ENCODE measurements around the gene TCEA3. TPM values are rescaled to one million over a fixed set of nuclear protein-coding genes. Genes with fewer than 3 reads are reported as not detected.

The TCEA3 gene
- total RNA-seq = 10 to 100 TPM in 2 of 8 experiments, 1 to 10 TPM in 6; 1.6 to 17.6 (median 2.9) TPM

DNA sequence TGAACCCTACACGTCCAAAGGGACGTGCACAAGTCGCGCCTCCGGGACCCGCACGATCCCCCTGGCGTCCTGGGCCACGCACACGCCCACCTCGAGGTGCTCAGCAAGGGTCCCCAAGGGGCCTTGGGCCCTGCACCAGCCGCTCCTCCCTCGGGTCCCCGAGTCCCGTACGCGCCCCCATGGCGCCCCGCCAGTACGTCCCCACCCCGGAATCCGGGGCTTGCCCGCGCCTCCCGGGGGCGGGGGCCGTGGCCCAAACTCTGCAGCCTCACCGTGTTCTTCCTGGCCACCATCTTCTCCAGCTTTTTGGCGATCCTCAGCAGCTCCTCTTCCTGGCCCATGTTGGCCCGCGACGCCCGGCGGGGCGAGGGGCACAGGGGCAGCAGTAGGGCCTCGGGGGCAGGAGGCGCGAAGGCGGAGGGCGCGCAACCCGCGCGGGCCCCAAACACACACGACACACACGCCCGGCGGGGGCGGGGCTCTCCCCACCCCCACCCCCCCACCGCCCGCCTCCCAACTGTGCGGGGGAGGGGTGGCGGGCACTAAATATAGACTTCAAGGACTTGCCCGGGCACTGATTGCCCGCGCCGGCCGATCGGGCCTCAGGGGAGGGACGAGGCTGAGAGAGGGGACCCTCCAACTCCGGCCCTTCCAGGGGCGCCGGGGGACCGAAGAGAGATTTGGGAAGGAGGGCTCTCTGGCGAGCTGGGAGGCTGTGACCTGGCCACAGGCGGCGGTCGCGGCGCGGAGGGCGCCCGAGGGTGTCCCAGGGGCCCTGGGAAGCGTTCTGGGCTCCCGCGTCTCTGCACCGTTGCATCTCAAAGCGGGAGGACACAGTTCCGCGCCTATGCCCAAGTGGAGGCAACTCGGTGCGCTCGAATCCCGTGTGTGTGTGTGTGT lies at the start of gene TCEA3:
Gene TCEA3, minus strand, starts transcription at position 456 of the 900 bp plus-strand sequence. Its CDS starts 115 bp downstream, at position 341.
- peak within 1 kb of the TSS in 3 of 5 donors; percentile 7 to 26 (median 16) for H3K4me3 ChIP-seq
- 3 to 25% methylated on average over 7 to 17 of the region's 84 CpGs; no CpG with 5 or more reads in 8 of the 10 experiments for WGBS, 10 experiments
- H3K27ac ChIP-seq = no peak within 1 kb of the TSS
- peaks cover 15 to 16% of the 10 kb centered on the region in 2 donors for H3K4me1 ChIP-seq (replicated peaks in 1 of 2)
- ATAC-seq (replicated peaks in 6 of 8) = peak in 5 of 8 experiments; percentile 7 to 66 (median 46)
- in situ Hi-C loops (cut with MboI; ENCODE audit: low pct_unique_long_range_greater_than_20kb in 2 of 9, low sequenced_read_pairs in 9 of 9, unreplicated experiment in 9 of 9) = no loop called here

DNA sequence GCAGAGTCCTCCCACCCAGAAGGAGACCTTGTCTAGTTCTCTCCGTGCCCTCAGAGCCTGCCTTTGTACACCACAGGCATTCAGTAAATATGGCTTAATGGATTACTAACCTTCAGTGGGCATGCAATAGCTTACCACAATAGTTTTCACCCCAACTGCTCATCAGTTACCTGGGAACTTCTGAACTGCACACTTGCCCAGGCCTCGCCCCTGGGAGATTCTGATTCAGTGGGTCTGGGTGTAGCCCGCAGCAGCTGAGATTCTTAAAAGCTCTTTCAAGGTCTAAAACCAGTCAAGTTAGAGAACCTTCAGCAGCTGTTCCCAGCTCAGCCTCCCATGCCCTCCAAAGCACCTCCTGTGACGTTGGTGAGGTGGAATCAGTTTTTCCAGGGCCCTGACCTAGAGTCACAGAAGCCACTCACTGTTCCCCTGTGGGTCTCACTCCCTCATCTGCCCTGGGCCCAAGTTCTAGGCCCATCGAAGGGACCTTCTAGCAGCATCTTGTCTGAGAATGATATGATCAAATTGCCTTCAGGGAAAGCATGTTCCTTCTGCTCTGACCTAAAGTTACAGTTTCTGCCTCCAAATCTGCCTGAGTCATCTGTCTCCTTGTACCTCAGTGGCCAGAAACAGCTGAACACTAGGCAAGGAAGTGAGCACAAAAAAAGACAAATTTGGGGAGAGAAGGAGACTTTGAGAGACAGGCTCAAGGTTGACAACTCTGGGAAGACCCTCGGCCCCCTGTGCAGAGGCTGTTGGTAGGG lies 48.7 kb upstream of the TCEA3 start:
- Histone ChIP-seq H3K4me3 (no peak overlapping the region), H3K27ac (no peak overlapping the region), H3K4me1 (replicated peaks in 1 of 2) (no peaks in the 10 kb centered on the region)
- in situ Hi-C loops (cut with MboI; ENCODE audit: low pct_unique_long_range_greater_than_20kb in 2 of 9, low sequenced_read_pairs in 9 of 9, unreplicated experiment in 9 of 9) = no loop called here
- ATAC-seq (replicated peaks in 6 of 8) = peak in 2 of 8 experiments; percentile 11 to 20
- WGBS, 10 experiments = 71 to 100% (median 88%) methylated on average over 1 to 5 of the region's 6 CpGs; no CpG with 5 or more reads in 3 of the 10 experiments

DNA sequence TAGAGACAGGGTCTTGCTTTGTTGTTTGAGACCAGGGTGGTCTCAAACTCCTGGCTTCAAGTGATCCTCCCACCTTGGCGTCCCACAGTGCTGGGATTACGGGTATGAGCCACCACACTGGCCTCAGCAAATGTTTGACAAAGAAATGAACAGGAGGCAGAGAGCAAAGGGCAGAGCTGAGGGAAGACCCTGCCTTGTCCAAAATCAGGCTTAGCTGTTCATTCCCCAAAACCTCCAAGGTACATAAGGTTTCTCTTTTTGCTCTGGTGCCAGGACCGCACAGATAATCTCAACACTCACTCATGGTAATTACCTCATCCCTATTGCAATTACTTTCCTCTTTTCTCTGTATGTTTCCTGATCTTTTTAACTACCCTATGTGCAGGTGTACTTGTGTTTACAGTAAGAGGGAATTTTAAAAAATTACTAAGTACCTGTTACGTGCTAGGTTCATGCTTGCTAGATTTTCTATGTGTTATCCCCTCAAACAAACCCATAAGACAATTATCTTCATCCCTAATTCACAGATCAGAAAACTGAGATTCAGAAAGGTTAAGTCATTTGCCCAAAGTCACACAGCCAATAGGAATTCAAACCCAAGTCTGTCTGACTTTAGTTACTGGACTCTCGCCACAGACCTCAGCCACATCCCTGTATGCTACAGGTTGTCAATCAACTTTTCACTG lies 47.9 kb upstream of the TCEA3 start:
- in situ Hi-C loops (cut with MboI; ENCODE audit: low pct_unique_long_range_greater_than_20kb in 2 of 9, low sequenced_read_pairs in 9 of 9, unreplicated experiment in 9 of 9) = no loop called here
- no peak overlapping the region for H3K27ac ChIP-seq
- ATAC-seq (replicated peaks in 6 of 8) = no peak
- WGBS, 10 experiments = 76 to 94% (median 89%) methylated on average over 3 to 5 of the region's 5 CpGs; no CpG with 5 or more reads in 2 of the 10 experiments
- no peak overlapping the region for H3K4me3 ChIP-seq
- no peaks in the 10 kb centered on the region for H3K4me1 ChIP-seq (replicated peaks in 1 of 2)

DNA sequence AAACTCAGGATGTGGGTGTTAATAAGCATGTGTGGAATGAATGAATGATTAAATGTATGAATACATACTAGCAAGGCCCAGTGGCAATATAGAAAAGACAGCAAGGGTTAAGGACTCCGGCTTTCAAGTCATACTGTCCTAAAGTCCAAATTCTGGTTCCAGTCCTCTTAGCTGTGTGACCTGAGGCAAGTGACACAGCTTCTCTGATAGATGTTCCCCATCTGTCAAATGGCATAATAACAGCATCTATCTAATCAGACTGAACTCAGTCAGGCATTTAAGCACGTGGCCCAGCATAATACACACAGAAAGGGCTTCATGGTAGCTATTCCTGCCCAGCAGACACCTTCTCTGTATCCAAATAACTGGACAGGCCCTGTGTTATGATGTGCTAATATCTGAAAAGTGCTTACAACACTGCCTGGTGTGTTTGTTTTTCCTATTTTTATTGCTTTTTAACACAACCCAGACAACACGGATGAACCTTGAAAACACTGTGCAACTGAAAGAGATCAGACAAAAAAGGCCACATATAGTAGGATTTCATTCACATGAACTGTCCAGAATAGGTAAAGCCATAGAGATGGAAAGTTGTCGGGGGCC lies 47.0 kb upstream of the TCEA3 start:
- ATAC-seq (replicated peaks in 6 of 8) = no peak
- 38 to 100% (median 85%) methylated on average over 1 to 4 of the region's 4 CpGs; no CpG with 5 or more reads in 1 of the 10 experiments for WGBS, 10 experiments
- Histone ChIP-seq H3K4me3 (no peak overlapping the region), H3K27ac (no peak overlapping the region), H3K4me1 (replicated peaks in 1 of 2) (peaks cover 0 to 2% of the 10 kb centered on the region in 2 donors)
- in situ Hi-C loops (cut with MboI; ENCODE audit: low pct_unique_long_range_greater_than_20kb in 2 of 9, low sequenced_read_pairs in 9 of 9, unreplicated experiment in 9 of 9) = no loop called here

DNA sequence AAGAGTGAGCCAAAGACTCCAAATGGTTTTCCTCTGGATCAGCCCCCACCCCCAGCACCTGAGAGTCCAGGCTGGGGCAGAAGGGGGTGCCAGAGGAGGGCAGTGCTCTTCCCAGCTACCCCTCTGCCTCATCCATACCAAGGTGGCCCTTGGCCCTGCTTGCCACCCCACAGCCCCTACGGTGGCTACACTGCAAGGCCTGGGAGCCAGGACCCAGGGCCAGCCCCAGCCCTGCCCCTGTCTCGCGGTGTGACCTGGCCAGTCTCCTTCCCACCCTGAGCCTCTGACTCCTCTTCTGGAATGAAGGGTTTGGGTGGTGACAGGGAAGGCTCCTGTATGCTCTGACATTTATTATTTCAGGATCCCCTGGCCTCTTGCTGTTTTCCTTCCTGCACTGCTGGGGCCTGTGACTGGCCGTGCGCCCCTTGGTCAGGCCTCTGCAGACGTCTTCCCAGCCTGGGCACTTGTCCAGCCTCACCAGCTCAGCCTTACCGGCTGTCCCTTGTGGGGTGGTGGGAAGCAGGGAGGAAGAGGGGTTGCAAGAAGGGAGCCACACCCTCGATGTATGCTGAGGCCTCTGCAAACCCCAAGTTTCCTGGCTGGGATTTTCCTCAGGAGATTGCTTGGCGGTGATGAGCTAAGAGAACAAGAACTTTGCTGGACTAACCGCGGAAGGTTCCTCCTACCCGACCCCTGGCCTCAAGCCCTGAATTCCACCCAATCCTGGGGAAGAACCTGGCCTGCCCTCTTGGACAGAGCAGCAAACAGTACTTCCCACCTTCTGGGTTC lies 45.9 kb upstream of the TCEA3 start:
- Histone ChIP-seq H3K4me3 (no peak overlapping the region), H3K4me1 (replicated peaks in 1 of 2) (peaks cover 0 to 6% of the 10 kb centered on the region in 2 donors), H3K27ac (no peak overlapping the region)
- in situ Hi-C loops (cut with MboI; ENCODE audit: low pct_unique_long_range_greater_than_20kb in 2 of 9, low sequenced_read_pairs in 9 of 9, unreplicated experiment in 9 of 9) = no loop called here
- WGBS, 10 experiments = 53 to 100% (median 88%) methylated on average over 3 to 11 of the region's 12 CpGs; no CpG with 5 or more reads in 5 of the 10 experiments
- ATAC-seq (replicated peaks in 6 of 8) = peak in 5 of 8 experiments; percentile 18 to 29 (median 24)

DNA sequence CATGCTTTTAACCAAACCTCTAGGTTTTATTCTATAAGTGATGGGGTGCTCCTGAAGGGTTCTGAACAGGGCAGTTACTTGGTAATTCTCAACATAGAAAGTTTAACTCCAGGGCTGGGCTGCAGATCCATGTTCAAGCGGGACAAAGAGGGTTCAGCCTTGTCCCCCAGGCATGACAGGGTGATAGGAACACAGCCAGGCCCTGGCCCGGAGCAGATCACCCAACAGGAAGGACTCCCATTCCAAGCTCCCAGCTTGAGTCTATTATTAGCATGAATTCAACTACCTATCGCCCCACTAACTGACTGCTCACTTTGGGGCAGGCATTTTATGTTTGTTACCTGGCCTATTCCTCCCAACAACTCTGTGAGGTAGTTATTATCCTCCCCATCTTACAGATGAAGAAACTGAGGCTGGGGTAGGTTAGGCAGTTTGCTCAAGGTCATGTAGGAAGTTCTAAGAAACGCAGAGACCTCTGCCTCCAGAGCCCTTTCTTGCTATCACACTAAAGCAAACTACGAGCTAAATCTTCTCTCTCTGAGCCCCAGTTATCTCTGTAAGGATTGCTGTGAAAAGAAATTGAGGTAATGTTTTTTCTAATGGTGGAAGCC lies 44.9 kb upstream of the TCEA3 start:
- no peak for ATAC-seq (replicated peaks in 6 of 8)
- in situ Hi-C loops (cut with MboI; ENCODE audit: low pct_unique_long_range_greater_than_20kb in 2 of 9, low sequenced_read_pairs in 9 of 9, unreplicated experiment in 9 of 9) = no loop called here
- Histone ChIP-seq H3K4me1 (replicated peaks in 1 of 2) (peaks cover 0 to 6% of the 10 kb centered on the region in 2 donors), H3K27ac (no peak overlapping the region), H3K4me3 (no peak overlapping the region)
- 33 to 89% (median 59%) methylated on average over 1 to 5 of the region's 5 CpGs; no CpG with 5 or more reads in 2 of the 10 experiments for WGBS, 10 experiments

DNA sequence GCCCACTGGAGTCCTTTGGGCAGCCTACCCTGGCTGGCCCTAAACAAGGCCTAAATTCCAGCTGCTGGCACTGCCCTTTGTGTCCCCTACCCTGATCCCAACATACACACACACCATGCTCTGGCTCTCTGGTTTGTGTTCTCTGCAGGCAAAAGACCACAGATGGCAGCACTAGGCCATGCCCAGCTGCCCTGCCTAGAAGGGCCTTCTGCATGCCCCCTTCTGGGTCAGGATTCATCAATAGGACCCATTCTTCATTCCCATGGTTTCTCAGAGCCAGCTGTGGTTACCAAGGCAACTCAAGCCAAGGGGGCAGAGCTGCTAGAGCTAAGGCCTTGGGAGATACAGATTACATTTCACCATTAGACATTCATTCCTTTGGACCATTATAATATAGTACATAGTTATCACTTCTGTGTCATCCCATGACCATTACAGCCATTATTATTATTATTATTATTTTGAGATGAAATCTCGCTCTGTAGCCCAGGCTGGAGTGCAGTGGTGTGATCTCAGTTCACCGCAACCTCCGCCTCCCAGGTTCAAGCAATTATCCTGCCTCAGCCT lies 42.0 kb upstream of the TCEA3 start:
- in situ Hi-C loops (cut with MboI; ENCODE audit: low pct_unique_long_range_greater_than_20kb in 2 of 9, low sequenced_read_pairs in 9 of 9, unreplicated experiment in 9 of 9) = no loop called here
- Histone ChIP-seq H3K4me1 (replicated peaks in 1 of 2) (peaks cover 0 to 6% of the 10 kb centered on the region in 2 donors), H3K4me3 (no peak overlapping the region), H3K27ac (no peak overlapping the region)
- WGBS, 10 experiments = 88 to 100% (median 97%) methylated on average over 1 to 3 of the region's 3 CpGs; no CpG with 5 or more reads in 5 of the 10 experiments
- peak in 5 of 8 experiments; percentile 24 to 75 (median 47) for ATAC-seq (replicated peaks in 6 of 8)

DNA sequence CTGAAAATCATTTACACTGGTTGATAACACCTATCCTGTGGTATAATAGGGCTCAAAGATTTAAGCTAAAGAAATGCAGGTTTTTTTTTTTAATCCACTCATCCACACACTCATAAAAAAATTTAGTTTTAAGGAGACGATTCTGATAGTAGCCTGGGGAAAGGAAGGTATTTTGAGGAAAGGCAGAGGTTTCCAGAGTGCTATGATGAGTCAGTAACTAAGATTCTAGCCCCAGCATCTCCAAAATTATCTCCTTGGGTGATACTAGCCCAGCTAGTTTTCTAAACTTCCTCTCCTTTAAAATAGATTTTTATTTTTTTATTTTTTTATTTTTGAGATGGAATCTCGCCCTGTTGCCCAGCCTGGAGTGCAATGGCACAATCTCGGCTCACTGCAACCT lies 38.7 kb upstream of the TCEA3 start:
- in situ Hi-C loops (cut with MboI; ENCODE audit: low pct_unique_long_range_greater_than_20kb in 2 of 9, low sequenced_read_pairs in 9 of 9, unreplicated experiment in 9 of 9) = no loop called here
- 60 to 100% (median 93%) methylated on average over 1 to 3 of the region's 3 CpGs; no CpG with 5 or more reads in 1 of the 10 experiments for WGBS, 10 experiments
- Histone ChIP-seq H3K27ac (no peak overlapping the region), H3K4me3 (no peak overlapping the region), H3K4me1 (replicated peaks in 1 of 2) (peaks cover 0 to 6% of the 10 kb centered on the region in 2 donors)
- no peak for ATAC-seq (replicated peaks in 6 of 8)

DNA sequence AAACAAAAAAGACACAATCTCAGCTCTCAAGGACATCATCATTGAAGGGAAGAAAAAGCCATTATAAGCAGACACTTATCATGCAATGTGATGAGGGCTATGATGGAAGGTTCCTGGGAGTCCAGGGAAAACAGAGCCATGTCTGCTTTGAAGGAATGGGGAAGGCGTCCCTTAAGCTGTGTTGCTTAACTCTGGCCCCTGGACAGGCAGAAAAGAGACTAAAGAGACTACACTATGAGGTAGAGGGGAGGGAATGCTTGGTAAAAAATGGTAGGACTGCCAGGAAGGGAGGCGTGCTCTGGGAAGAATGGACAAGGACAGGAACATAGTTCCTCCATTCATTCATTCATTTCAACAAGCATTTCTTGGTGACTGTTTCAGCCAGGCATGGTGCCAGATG lies 38.2 kb upstream of the TCEA3 start:
- ATAC-seq (replicated peaks in 6 of 8) = no peak
- 0 to 100% (median 89%) methylated on average over 1 to 2 of the region's 2 CpGs for WGBS, 10 experiments
- in situ Hi-C loops (cut with MboI; ENCODE audit: low pct_unique_long_range_greater_than_20kb in 2 of 9, low sequenced_read_pairs in 9 of 9, unreplicated experiment in 9 of 9) = no loop called here
- Histone ChIP-seq H3K4me3 (no peak overlapping the region), H3K4me1 (replicated peaks in 1 of 2) (peaks cover 0 to 6% of the 10 kb centered on the region in 2 donors), H3K27ac (no peak overlapping the region)

DNA sequence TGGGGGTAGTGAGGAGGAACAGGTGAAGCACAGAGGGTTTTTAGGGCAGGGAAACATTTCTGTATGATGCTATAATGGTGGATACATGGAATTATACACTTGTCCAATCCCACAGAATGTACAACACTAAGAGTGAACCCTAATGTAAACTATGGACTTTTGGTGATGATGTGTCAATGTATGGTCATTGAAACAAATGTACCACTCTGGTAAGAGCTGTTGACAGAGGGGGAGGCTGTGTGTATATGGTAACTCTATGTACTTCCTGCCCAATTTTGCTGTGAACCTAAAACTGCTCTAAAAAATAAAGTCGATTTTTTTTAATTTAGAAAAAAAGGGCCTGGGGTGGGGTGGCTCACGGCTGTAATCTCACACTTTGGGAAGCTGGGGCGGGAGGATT lies 36.5 kb upstream of the TCEA3 start:
- no peak for ATAC-seq (replicated peaks in 6 of 8)
- WGBS, 10 experiments = 77 to 88% (median 86%) methylated on average over 3 of the region's 3 CpGs; no CpG with 5 or more reads in 6 of the 10 experiments

DNA sequence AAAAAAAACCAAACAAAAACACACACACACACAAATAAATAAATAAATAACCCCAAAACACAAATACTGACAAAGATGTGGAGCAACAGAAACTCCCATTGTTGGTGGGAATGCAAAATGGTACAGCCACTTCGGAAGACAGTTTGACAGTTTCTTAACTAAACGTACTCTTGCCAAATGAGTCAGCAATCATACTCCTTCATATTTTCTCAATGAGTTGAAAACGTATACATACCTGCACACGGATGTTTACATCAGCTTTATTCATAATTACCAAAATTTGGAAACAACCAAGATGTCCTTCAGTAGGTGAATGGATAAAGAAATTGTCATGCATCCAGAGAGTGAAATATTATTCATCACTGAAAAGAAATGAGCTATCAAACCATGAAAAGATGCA lies 36.0 kb upstream of the TCEA3 start:
- H3K4me3 ChIP-seq = no peak overlapping the region
- H3K4me1 ChIP-seq (replicated peaks in 1 of 2) = no peaks in the 10 kb centered on the region
- 70 to 100% (median 90%) methylated on average over 1 to 4 of the region's 4 CpGs; no CpG with 5 or more reads in 1 of the 10 experiments for WGBS, 10 experiments
- H3K27ac ChIP-seq = no peak overlapping the region
- in situ Hi-C loops (cut with MboI; ENCODE audit: low pct_unique_long_range_greater_than_20kb in 2 of 9, low sequenced_read_pairs in 9 of 9, unreplicated experiment in 9 of 9) = no loop called here
- ATAC-seq (replicated peaks in 6 of 8) = no peak

More for the DNA sequence above, 36.5 kb upstream of the TCEA3 start:
- Histone ChIP-seq H3K27ac (no peak overlapping the region), H3K4me1 (replicated peaks in 1 of 2) (no peaks in the 10 kb centered on the region), H3K4me3 (no peak overlapping the region)
- in situ Hi-C loops (cut with MboI; ENCODE audit: low pct_unique_long_range_greater_than_20kb in 2 of 9, low sequenced_read_pairs in 9 of 9, unreplicated experiment in 9 of 9) = no loop called here
